GM12878 (cell line): Measurements from ENCODE around the gene HSF2BP. TPM values are rescaled to one million over a fixed set of nuclear protein-coding genes. Genes with fewer than 3 reads are reported as not detected.
A peak's percentile ranks its signal among the peaks of the same experiment; 100 is the strongest.

Experiments
- ATAC-seq: fragments of 200-7000 bp; cut with Tn5 transposase; 3 replicates; pipeline ENCODE4 v1.9.1; 2020; ENCODE audit warnings: mild to moderate bottlenecking, moderate library complexity
- BruUV-seq: library from RNA; stranded (reverse); fragments of 400-500 nt; replicated peaks from 2 replicates; lab custom pipeline; 2021; lab: Mats Ljungman, UMichigan
- CTCF ChIA-PET: fragments of 300-600 bp; sonication (Branson Sonifier 250); formaldehyde crosslinking; extraction: SDS; loops from one replicate; lab custom pipeline; 2021; ENCODE audit warnings: inconsistent platforms; lab: Yijun Ruan, JAX
- POLR2A ChIA-PET: fragments of 350-600 bp; formaldehyde crosslinking; extraction: SDS; loops from one replicate; lab custom pipeline; 2021; ENCODE audit warnings: inconsistent platforms; lab: Charles Lee
- RAD21 ChIA-PET: fragments of 300-600 bp; sonication (Branson Sonifier 250); formaldehyde crosslinking; loops from one replicate; lab custom pipeline; 2023; ENCODE audit warnings: antibody characterized with exemption; ENCODE audit not compliant: unreplicated experiment; lab: Charles Lee
- SMC1A ChIA-PET: fragments of 300-600 bp; sonication (Branson Sonifier 250); formaldehyde crosslinking; loops from one replicate; lab custom pipeline; 2023; ENCODE audit not compliant: unreplicated experiment, uncharacterized antibody; lab: Charles Lee
- DNase-seq: peaks from one replicate; pipeline ENCODE4 v3.0.0-alpha.2; 2011; ENCODE audit warnings: low read depth, low spot score
- FAIRE-seq: peaks from 3 replicates; lab custom pipeline; 2011; peaks lifted over from hg19 to GRCh38; lab: Jason Lieb, UNC
- H2AFZ ChIP-seq: 2 replicates; pipeline ENCODE4 v1.6.0; 2011; ENCODE audit warnings: low read depth, low read length, control low read depth; ENCODE audit not compliant: control insufficient read depth
- H3K27ac ChIP-seq: 2 replicates; pipeline ENCODE4 v1.5.1; 2011; ENCODE audit warnings: control low read depth; ENCODE audit not compliant: control insufficient read depth, insufficient read depth
- H3K27me3 ChIP-seq, 2 experiments: replicated peaks in 1 of 2; 2 replicates each; pipeline versions ENCODE4 v1.6.0 to v1.6.1; 2011; ENCODE audit warnings: low read length in 1 of 2; ENCODE audit not compliant: control insufficient read depth in 2 of 2, insufficient read depth in 2 of 2
- H3K36me3 ChIP-seq, 2 experiments: 2 replicates each; pipeline ENCODE4 v1.5.1; 2011; ENCODE audit warnings: low read length in 1 of 2; ENCODE audit not compliant: control insufficient read depth in 2 of 2, insufficient read depth in 2 of 2
- H3K4me1 ChIP-seq: 2 replicates; pipeline ENCODE4 v1.6.1; 2011; ENCODE audit warnings: mild to moderate bottlenecking, low read length, moderate library complexity, mixed read lengths; ENCODE audit not compliant: control insufficient read depth, insufficient read depth
- H3K4me2 ChIP-seq: 2 replicates; pipeline ENCODE4 v1.6.0; 2011; ENCODE audit warnings: control low read depth; ENCODE audit not compliant: control insufficient read depth, insufficient read depth
- H3K4me3 ChIP-seq: fragments of 200-600 bp; sonication (generic); 2 replicates; pipeline ENCODE4 v1.5.1; 2016
- H3K79me2 ChIP-seq: 2 replicates; pipeline ENCODE4 v1.6.0; 2011; ENCODE audit warnings: low read length; ENCODE audit not compliant: control insufficient read depth, insufficient read depth
- H3K9ac ChIP-seq: 2 replicates; pipeline ENCODE4 v1.8.0; 2011; ENCODE audit warnings: low read length, control low read depth, mixed read lengths; ENCODE audit not compliant: control insufficient read depth, insufficient read depth
- H3K9me3 ChIP-seq: replicated peaks from 3 replicates; pipeline ENCODE4 v1.5.1; 2011; ENCODE audit warnings: mild to moderate bottlenecking, low read length; ENCODE audit not compliant: control insufficient read depth, insufficient read depth
- H4K20me1 ChIP-seq: 2 replicates; pipeline ENCODE4 v1.6.0; 2011; ENCODE audit not compliant: control insufficient read depth, insufficient read depth
- ATF2 ChIP-seq: IDR thresholded peaks from 2 replicates; pipeline ENCODE4 v1.6.1; 2012; ENCODE audit warnings: low read length, inconsistent platforms
- BCL3 ChIP-seq: IDR thresholded peaks from 2 replicates; pipeline ENCODE4 v1.6.1; 2011; ENCODE audit warnings: borderline replicate concordance, low read depth, mild to moderate bottlenecking, moderate library complexity, low read length; ENCODE audit not compliant: insufficient read depth, poor library complexity, severe bottlenecking
- JUNB ChIP-seq: IDR thresholded peaks from 2 replicates; pipeline ENCODE4 v1.6.1; 2016; ENCODE audit warnings: antibody characterized with exemption, mild to moderate bottlenecking
- MEF2A ChIP-seq: IDR thresholded peaks from 2 replicates; pipeline ENCODE4 v1.6.1; 2011; ENCODE audit warnings: low read depth, mild to moderate bottlenecking, low read length, moderate library complexity; ENCODE audit not compliant: insufficient read depth
- MEF2B ChIP-seq: fragments of 450-650 bp; IDR thresholded peaks from 2 replicates; pipeline ENCODE4 v1.6.1; 2018; ENCODE audit warnings: mild to moderate bottlenecking, moderate library complexity; ENCODE audit not compliant: partially characterized antibody, poor library complexity, severe bottlenecking
- MTA2 ChIP-seq: fragments of 450-650 bp; IDR thresholded peaks from 2 replicates; pipeline ENCODE4 v1.6.1; 2016; ENCODE audit warnings: low read depth, mild to moderate bottlenecking, moderate library complexity
- NR2C2 ChIP-seq: IDR thresholded peaks from 2 replicates; pipeline ENCODE4 v1.6.1; 2011; ENCODE audit warnings: borderline replicate concordance, low read depth; ENCODE audit not compliant: control insufficient read depth, insufficient read length
- NR2F1 ChIP-seq: fragments of 450-650 bp; conservative IDR thresholded peaks from 2 replicates; pipeline ENCODE4 v1.6.1; 2017; ENCODE audit warnings: mild to moderate bottlenecking
- PAX5 ChIP-seq: IDR thresholded peaks from 2 replicates; pipeline ENCODE4 v1.6.1; 2011; ENCODE audit warnings: low read depth, low read length, borderline replicate concordance
- PML ChIP-seq: IDR thresholded peaks from 2 replicates; pipeline ENCODE4 v1.6.1; 2012; ENCODE audit warnings: low read length, inconsistent platforms
- RCOR1 ChIP-seq: conservative IDR thresholded peaks from 2 replicates; pipeline ENCODE4 v1.6.1; 2012; ENCODE audit warnings: low read depth, low read length, improper control_type of control experiment
- RELA ChIP-seq: fragments of 450-650 bp; IDR thresholded peaks from 2 replicates; pipeline ENCODE4 v1.8.0; 2014; ENCODE audit warnings: borderline replicate concordance; ENCODE audit not compliant: partially characterized antibody
- RUNX3 ChIP-seq: IDR thresholded peaks from 2 replicates; pipeline ENCODE4 v1.6.1; 2012; ENCODE audit warnings: low read length, inconsistent platforms
- SRF ChIP-seq, 2 experiments: IDR thresholded peaks; 2 replicates each; pipeline ENCODE4 v1.6.1; 2011; ENCODE audit warnings: low read depth in 2 of 2, low read length in 2 of 2, mild to moderate bottlenecking in 1 of 2, moderate library complexity in 1 of 2
- SUZ12 ChIP-seq: fragments of 200-600 bp; sonication (generic); IDR thresholded peaks from one replicate; pipeline ENCODE4 v1.6.1; 2018; ENCODE audit warnings: antibody characterized with exemption, mild to moderate bottlenecking; ENCODE audit not compliant: unreplicated experiment
- ZNF217 ChIP-seq: fragments of 450-650 bp; IDR thresholded peaks from 2 replicates; pipeline ENCODE4 v1.6.1; 2017; ENCODE audit warnings: antibody characterized with exemption, mild to moderate bottlenecking
- ZNF384 ChIP-seq: IDR thresholded peaks from 2 replicates; pipeline ENCODE4 v1.6.1; 2012; ENCODE audit warnings: low read depth, mild to moderate bottlenecking, low read length, improper control_type of control experiment, borderline replicate concordance
- WGBS: methylation state at CpG from one replicate; pipeline ENCODE4 v1.1.6; 2016; ENCODE audit warnings: low lambda C conversion rate; ENCODE audit not compliant: insufficient replicate concordance, insufficient coverage; ENCODE audit errors: missing lambda C conversion rate; 5-methylcytosine and 5-hydroxymethylcytosine counted together
- in situ Hi-C: fragments of 300-500 bp; cut with MboI; formaldehyde crosslinking; loops from 9 replicates; pipeline ENCODE4 v1.14.3; 2018; ENCODE audit warnings: mixed read lengths
- intact Hi-C: fragments of 100-400 bp; cut with micrococcal nuclease; formaldehyde crosslinking; loops from one replicate; pipeline ENCODE4 v1.14.2; 2022; ENCODE audit not compliant: unreplicated experiment
- polyA plus RNA-seq, 11 experiments: library from polyadenylated mRNA; depleted of rRNA in 4 of 11; unstranded in 6 of 11; stranded (reverse) in 5 of 11; fragments of >200 nt; fragmentation: Nextera tagmentation in 4 of 11; fragmentation: Illumina TruSeq in 1 of 11; extraction: Ambion mirVana in 4 of 11; extraction: Trizol in 1 of 11; gene quantifications; 1 replicate in 1 of 11; 2 replicates in 10 of 11; pipeline versions ENCODE4 v1.2.1 to v1.2.3, GENCODE V29; 2011 to 2016; ENCODE audit warnings: inconsistent platforms in 2 of 11, missing spikeins in 2 of 11, low read depth in 1 of 11
- total RNA-seq, 4 experiments: library from RNA; depleted of rRNA in 3 of 4; stranded (reverse); fragments of >200 nt in 3 of 4; fragmentation: Illumina TruSeq in 1 of 4; extraction: Trizol in 1 of 4; gene quantifications; 2 replicates each; pipeline versions ENCODE4 v1.2.1 to v1.2.3, GENCODE V29; 2013 to 2021
- TF ChIP-seq, protein P1 (sequence below): fragments of 450-650 bp; IDR thresholded peaks from 2 replicates; pipeline ENCODE4 v1.6.1; 2017; ENCODE audit warnings: antibody characterized with exemption, mild to moderate bottlenecking, moderate library complexity

HSF2BP gene
- total and polyA plus RNA-seq, 10 of the 15 experiments (the other 5 are each of a cell fraction or from before 2014, with no cell fraction given), result 0.07 to 0.81 (median 0.35) TPM

GRCh38 chr21:43667191-43667904 lies 8.1 kb upstream of the HSF2BP start:
- H3K79me2 ChIP-seq, result peaks cover 46% of the 10 kb centered on the region
- no peaks in the 10 kb centered on the region for H3K27me3 ChIP-seq
- peaks cover 15% of the 10 kb centered on the region for H3K4me1 ChIP-seq
- BruUV-seq, result no TSS peak
- POLR2A ChIA-PET, result interaction anchor here (1.3 kb wide), 1 partner anchor 61 kb away, joined by 4 read pairs; no protein-coding TSS in a partner anchor
- no peak overlapping the region for H3K9ac ChIP-seq
- peak overlapping the region; percentile 28; the same call in 1 of the 2 replicates for H3K4me2 ChIP-seq
- no peaks in the 10 kb centered on the region for H4K20me1 ChIP-seq
- intact Hi-C loops (loop anchor here (5.0 kb wide), 2 partner anchors 50 to 255 kb away; partner anchors contain the start of gene PDXK), in situ Hi-C loops (no loop called here)
- no peak overlapping the region for H3K4me3 ChIP-seq
- SMC1A ChIA-PET, result interaction anchor here (1.5 kb wide), 1 partner anchor 11 kb away, joined by 5 read pairs; no protein-coding TSS in a partner anchor
- no peak for FAIRE-seq
- H3K27ac ChIP-seq, result peak overlapping the region; percentile 20; the same call in 1 of the 2 replicates
- WGBS, result 20% methylated on average over 7 of the region's 7 CpGs
- RAD21 ChIA-PET, result no interaction called here
- ATAC-seq, result peak; percentile 87
- CTCF ChIA-PET, result interaction anchor here (1.2 kb wide), 1 partner anchor 61 kb away, joined by 3 read pairs; no protein-coding TSS in a partner anchor
- peaks cover 5 to 20% of the 10 kb centered on the region in 2 experiments; a peak in 3 of 4 replicates for H3K36me3 ChIP-seq
- H2AFZ ChIP-seq, result no peak overlapping the region
- H3K9me3 ChIP-seq, result peaks cover 1% of the 10 kb centered on the region; the same call in 1 of the 3 replicates
- DNase-seq, result no peak
- TF ChIP-seq RUNX3, result peak; percentile 80
- TF ChIP-seq MEF2B, result peak; percentile 60
- peak; percentile 37; the same call in 1 of the 2 replicates for TF ChIP-seq JUNB
- no peak for TF ChIP-seq ATF2
- TF ChIP-seq, protein P1, sequence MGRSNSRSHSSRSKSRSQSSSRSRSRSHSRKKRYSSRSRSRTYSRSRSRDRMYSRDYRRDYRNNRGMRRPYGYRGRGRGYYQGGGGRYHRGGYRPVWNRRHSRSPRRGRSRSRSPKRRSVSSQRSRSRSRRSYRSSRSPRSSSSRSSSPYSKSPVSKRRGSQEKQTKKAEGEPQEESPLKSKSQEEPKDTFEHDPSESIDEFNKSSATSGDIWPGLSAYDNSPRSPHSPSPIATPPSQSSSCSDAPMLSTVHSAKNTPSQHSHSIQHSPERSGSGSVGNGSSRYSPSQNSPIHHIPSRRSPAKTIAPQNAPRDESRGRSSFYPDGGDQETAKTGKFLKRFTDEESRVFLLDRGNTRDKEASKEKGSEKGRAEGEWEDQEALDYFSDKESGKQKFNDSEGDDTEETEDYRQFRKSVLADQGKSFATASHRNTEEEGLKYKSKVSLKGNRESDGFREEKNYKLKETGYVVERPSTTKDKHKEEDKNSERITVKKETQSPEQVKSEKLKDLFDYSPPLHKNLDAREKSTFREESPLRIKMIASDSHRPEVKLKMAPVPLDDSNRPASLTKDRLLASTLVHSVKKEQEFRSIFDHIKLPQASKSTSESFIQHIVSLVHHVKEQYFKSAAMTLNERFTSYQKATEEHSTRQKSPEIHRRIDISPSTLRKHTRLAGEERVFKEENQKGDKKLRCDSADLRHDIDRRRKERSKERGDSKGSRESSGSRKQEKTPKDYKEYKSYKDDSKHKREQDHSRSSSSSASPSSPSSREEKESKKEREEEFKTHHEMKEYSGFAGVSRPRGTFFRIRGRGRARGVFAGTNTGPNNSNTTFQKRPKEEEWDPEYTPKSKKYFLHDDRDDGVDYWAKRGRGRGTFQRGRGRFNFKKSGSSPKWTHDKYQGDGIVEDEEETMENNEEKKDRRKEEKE, result no peak
- peak; percentile 40; the same call in 1 of the 2 replicates for TF ChIP-seq NR2F1
- TF ChIP-seq PAX5, result 0 out of 2 replicates have a peak, but pooled peaks have one; percentile 4
- 0 out of 2 replicates have a peak, but pooled peaks have one; percentile 21 for TF ChIP-seq MTA2
- peak; percentile 39; the same call in 1 of the 2 replicates for TF ChIP-seq ZNF384
- no peak for TF ChIP-seq SRF (IDR thresholded peaks at IDR 0.05; ENCODE audit: low read depth in 2 of 2, low read length in 2 of 2)
- TF ChIP-seq NR2C2, result no peak
- TF ChIP-seq RCOR1, result no peak
- TF ChIP-seq RELA, result no peak
- TF ChIP-seq MEF2A, result 0 out of 2 replicates have a peak, but pooled peaks have one; percentile 14
- no peak for TF ChIP-seq SUZ12
- TF ChIP-seq PML, result no peak
- TF ChIP-seq BCL3, result peak; percentile 54
- TF ChIP-seq ZNF217, result no peak
